Measurements from ENCODE around the gene PLBD1. TPM values are rescaled to one million over a fixed set of nuclear protein-coding genes. Genes with fewer than 3 reads are reported as not detected.

The PLBD1 gene
- total and polyA plus RNA-seq, 7 donors, result 3.7 to 10.6 (median 6.5) TPM

- no peaks in the 10 kb centered on the region for H3K9me3 ChIP-seq
- no peak for TF ChIP-seq CTCF (IDR thresholded peaks at IDR 0.05)
- no peaks in the 10 kb centered on the region for H3K27me3 ChIP-seq (ENCODE audit: insufficient read depth in 3 of 3, low read length in 2 of 3)
- intact Hi-C loops (cut with DNase I), result loop anchor here in 1 of 2 donors (10.0 kb wide), 1 partner anchor 174 kb away; no protein-coding TSS in a partner anchor
- 62 to 67% (median 63%) methylated on average over 4 of the region's 4 CpGs for WGBS, 3 donors
- no peak for ATAC-seq
- no peak overlapping the region for H3K4me3 ChIP-seq
- DNase-seq, result no peak
- H3K36me3 ChIP-seq (ENCODE audit: insufficient read depth in 1 of 2, low read depth in 1 of 2), result no peaks in the 10 kb centered on the region
- H3K4me1 ChIP-seq, result peaks cover 13% of the 10 kb centered on the region
- H3K27ac ChIP-seq, result no peak overlapping the region
These were observed 9.2 kb downstream of the PLBD1 start for GRCh38 chr12:14558473-14558959.

- intact Hi-C loops (cut with DNase I), result loop anchor here in 1 of 2 donors (10.0 kb wide), 1 partner anchor 173 kb away; no protein-coding TSS in a partner anchor
These were observed 9.7 kb downstream of the PLBD1 start for GRCh38 chr12:14557966-14558365.

GRCh38 chr12:14554281-14555007 lies 13.2 kb downstream of the PLBD1 start:
- Histone ChIP-seq H3K36me3 (ENCODE audit: insufficient read depth in 1 of 2, low read depth in 1 of 2) (no peaks in the 10 kb centered on the region), H3K4me1 (peaks cover 13% of the 10 kb centered on the region), H3K27me3 (ENCODE audit: insufficient read depth in 3 of 3, low read length in 2 of 3) (no peaks in the 10 kb centered on the region), H3K9me3 (no peaks in the 10 kb centered on the region), H3K4me3 (peak overlapping the region; percentile 40), H3K27ac (peak overlapping the region; percentile 83)
- peak; percentile 81 to 94 for DNase-seq
- TF ChIP-seq CTCF (IDR thresholded peaks at IDR 0.05), result peak; percentile 19
- 7 to 14% (median 7%) methylated on average over 9 of the region's 9 CpGs for WGBS, 3 donors
- ATAC-seq, result peak; percentile 95 to 97 (median 96)
- intact Hi-C loops (cut with DNase I), result loop anchor here in 1 of 2 donors (10.0 kb wide), 1 partner anchor 170 kb away; no protein-coding TSS in a partner anchor

More at GRCh38 chr12:14557966-14558365, 9.7 kb downstream of the PLBD1 start:
- no peak overlapping the region for H3K27ac ChIP-seq
- TF ChIP-seq CTCF (IDR thresholded peaks at IDR 0.05), result no peak
- WGBS, 3 donors, result 79 to 85% (median 84%) methylated on average over 8 of the region's 8 CpGs
- H3K4me3 ChIP-seq, result no peak overlapping the region
- H3K9me3 ChIP-seq, result no peaks in the 10 kb centered on the region
- peaks cover 13% of the 10 kb centered on the region for H3K4me1 ChIP-seq
- ATAC-seq, result no peak
- no peaks in the 10 kb centered on the region for H3K36me3 ChIP-seq (ENCODE audit: insufficient read depth in 1 of 2, low read depth in 1 of 2)
- H3K27me3 ChIP-seq (ENCODE audit: insufficient read depth in 3 of 3, low read length in 2 of 3), result no peaks in the 10 kb centered on the region
- DNase-seq, result no peak

GRCh38 chr12:14548609-14549008 lies 19.1 kb downstream of the PLBD1 start:
- ATAC-seq (no peak), DNase-seq (no peak)
- Histone ChIP-seq H3K4me1 (peaks cover under 1% of the 10 kb centered on the region), H3K27me3 (ENCODE audit: insufficient read depth in 3 of 3, low read length in 2 of 3) (no peaks in the 10 kb centered on the region), H3K36me3 (ENCODE audit: insufficient read depth in 1 of 2, low read depth in 1 of 2) (no peaks in the 10 kb centered on the region), H3K9me3 (no peaks in the 10 kb centered on the region), H3K27ac (no peak overlapping the region), H3K4me3 (no peak overlapping the region)
- intact Hi-C loops (cut with DNase I), result no loop called here
- WGBS, 3 donors, result 93 to 96% (median 95%) methylated on average over 6 of the region's 6 CpGs
- TF ChIP-seq CTCF (IDR thresholded peaks at IDR 0.05), result no peak
